Right atrium auricular region (tissue), 2 donors: ENCODE results near the gene SLIT3. TPM values are rescaled to one million over a fixed set of nuclear protein-coding genes. Genes with fewer than 3 reads are reported as not detected.

Source experiments
- DNase-seq: peaks from one replicate; pipeline ENCODE4 v3.0.0-alpha.2; 2019; ENCODE audit warnings: low spot score
- H3K27ac ChIP-seq, 2 donors: fragments of 200-600 bp; sonication (generic); 1 replicate in 1 of 2; 2 replicates in 1 of 2; pipeline ENCODE4 v1.5.1; 2016 to 2019
- H3K27me3 ChIP-seq, 2 donors: fragments of 200-600 bp; sonication (generic); one replicate each; pipeline versions ENCODE4 v1.5.1 to v1.6.0; 2017 to 2019
- H3K36me3 ChIP-seq: fragments of 200-600 bp; sonication (generic); one replicate; pipeline ENCODE4 v1.5.1; 2016
- H3K4me1 ChIP-seq, 2 donors: fragments of 200-600 bp; sonication (generic); one replicate each; pipeline versions ENCODE4 v1.5.1 to v1.6.0; 2017 to 2019
- H3K4me3 ChIP-seq, 2 donors: fragments of 200-600 bp; sonication (generic); 1 replicate in 1 of 2; 2 replicates in 1 of 2; pipeline ENCODE4 v1.5.1; 2017 to 2019; ENCODE audit warnings: mild to moderate bottlenecking in 1 of 2, moderate library complexity in 1 of 2
- H3K9me3 ChIP-seq, 2 donors: fragments of 200-600 bp; sonication (generic); one replicate each; pipeline ENCODE4 v1.5.1; 2019
- total RNA-seq, 2 donors: library from RNA; depleted of rRNA; stranded (reverse); fragments of >200 nt; gene quantifications; one replicate each; pipeline ENCODE4 v1.1.0, GENCODE V29; 2016
- TF ChIP-seq, protein P1 (sequence below), 2 donors: fragments of 200-600 bp; sonication (generic); IDR thresholded peaks; one replicate each; pipeline ENCODE4 v1.5.1; 2019; ENCODE audit warnings: antibody characterized with exemption in 2 of 2

The SLIT3 gene
- total RNA-seq, 2 donors from 2014 or later, result 66.1 to 85.8 TPM

DNA sequence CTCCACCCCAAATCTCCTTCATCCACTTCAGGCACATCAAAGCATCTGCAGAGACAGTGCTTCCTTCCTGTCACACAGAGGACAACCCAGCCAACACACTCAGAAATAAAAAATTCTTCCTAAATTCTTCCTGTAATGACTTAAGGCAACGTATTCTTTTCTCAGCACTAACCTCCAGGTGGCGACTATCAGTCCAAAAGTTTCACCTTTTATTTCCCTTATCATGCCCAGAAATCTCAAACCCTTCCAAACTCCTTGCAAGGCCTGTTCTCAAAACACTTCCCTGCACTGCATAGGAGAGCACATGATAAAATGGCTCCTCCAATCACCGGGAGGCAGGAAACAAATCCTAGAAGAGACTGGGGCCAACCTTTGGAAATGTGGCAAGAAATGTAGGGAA is 35.1 kb downstream of the SLIT3 start:
- Histone ChIP-seq H3K27me3 (no peaks in the 10 kb centered on the region), H3K27ac (no peak overlapping the region), H3K36me3 (no peaks in the 10 kb centered on the region), H3K4me3 (no peak overlapping the region), H3K9me3 (no peaks in the 10 kb centered on the region), H3K4me1 (no peaks in the 10 kb centered on the region)
- TF ChIP-seq, protein P1, sequence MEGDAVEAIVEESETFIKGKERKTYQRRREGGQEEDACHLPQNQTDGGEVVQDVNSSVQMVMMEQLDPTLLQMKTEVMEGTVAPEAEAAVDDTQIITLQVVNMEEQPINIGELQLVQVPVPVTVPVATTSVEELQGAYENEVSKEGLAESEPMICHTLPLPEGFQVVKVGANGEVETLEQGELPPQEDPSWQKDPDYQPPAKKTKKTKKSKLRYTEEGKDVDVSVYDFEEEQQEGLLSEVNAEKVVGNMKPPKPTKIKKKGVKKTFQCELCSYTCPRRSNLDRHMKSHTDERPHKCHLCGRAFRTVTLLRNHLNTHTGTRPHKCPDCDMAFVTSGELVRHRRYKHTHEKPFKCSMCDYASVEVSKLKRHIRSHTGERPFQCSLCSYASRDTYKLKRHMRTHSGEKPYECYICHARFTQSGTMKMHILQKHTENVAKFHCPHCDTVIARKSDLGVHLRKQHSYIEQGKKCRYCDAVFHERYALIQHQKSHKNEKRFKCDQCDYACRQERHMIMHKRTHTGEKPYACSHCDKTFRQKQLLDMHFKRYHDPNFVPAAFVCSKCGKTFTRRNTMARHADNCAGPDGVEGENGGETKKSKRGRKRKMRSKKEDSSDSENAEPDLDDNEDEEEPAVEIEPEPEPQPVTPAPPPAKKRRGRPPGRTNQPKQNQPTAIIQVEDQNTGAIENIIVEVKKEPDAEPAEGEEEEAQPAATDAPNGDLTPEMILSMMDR (IDR thresholded peaks at IDR 0.05), result no peak
- DNase-seq, result no peak

DNA sequence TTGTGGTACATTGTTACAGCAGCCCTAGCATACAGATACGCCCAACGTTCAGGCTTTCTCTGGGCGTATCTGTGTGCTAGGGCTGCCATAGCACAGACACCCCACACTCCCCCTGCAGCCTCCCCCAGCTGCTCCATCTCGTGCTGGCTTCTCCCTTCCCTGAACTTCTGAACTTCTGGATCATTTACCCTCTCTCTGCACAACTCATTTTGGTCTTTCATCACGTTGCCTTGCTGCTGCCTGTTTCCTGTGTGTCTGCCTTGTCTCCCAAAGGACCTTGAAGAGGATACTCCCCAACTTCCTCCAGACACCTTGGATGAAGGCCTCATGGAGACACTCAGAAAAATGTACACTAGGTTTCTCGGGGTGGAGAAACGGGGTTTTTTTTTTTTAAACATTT is 37.3 kb downstream of the SLIT3 start:
- H3K27me3 ChIP-seq, result no peaks in the 10 kb centered on the region
- H3K4me1 ChIP-seq, result no peaks in the 10 kb centered on the region
- DNase-seq, result no peak
- H3K9me3 ChIP-seq, result no peaks in the 10 kb centered on the region
- no peaks in the 10 kb centered on the region for H3K36me3 ChIP-seq
- no peak overlapping the region for H3K4me3 ChIP-seq
- TF ChIP-seq, protein P1 (IDR thresholded peaks at IDR 0.05), result no peak
- H3K27ac ChIP-seq, result no peak overlapping the region

DNA sequence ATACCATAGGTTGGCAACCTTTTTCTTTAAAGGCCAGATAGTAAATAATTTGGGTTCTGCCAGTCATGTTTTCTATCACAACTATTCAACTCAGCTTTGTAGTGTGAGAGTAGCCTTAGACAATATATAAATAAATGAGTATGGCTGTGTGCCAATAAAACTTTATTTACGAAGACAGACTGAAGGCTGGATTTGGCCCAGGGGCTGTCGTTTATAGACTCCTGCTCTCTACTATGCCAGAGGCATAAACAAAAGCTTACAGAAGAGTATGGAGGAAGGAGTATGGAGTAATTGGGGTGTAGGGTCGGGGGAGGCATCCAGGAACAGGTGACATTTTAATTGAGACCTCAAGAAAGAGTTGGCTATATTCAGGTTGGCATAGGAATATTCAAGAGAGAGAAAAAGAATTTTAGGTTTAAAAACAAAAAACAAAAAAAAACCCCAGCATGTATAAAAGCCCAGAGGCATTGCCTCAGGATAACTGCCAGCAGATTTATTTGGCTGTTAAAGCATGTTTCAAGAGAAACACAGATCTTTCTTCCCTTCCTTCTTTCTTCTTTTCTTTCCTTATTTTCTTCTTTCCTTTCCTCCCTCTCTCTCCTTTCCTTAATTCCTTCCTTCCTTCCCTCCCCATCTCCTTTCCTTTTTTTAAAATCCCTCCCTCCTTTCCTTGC is 39.9 kb downstream of the SLIT3 start:
- Histone ChIP-seq H3K9me3 (no peaks in the 10 kb centered on the region), H3K4me1 (no peaks in the 10 kb centered on the region), H3K27ac (no peak overlapping the region), H3K4me3 (no peak overlapping the region), H3K27me3 (no peaks in the 10 kb centered on the region), H3K36me3 (no peaks in the 10 kb centered on the region)
- TF ChIP-seq, protein P1 (IDR thresholded peaks at IDR 0.05), result no peak
- no peak for DNase-seq

DNA sequence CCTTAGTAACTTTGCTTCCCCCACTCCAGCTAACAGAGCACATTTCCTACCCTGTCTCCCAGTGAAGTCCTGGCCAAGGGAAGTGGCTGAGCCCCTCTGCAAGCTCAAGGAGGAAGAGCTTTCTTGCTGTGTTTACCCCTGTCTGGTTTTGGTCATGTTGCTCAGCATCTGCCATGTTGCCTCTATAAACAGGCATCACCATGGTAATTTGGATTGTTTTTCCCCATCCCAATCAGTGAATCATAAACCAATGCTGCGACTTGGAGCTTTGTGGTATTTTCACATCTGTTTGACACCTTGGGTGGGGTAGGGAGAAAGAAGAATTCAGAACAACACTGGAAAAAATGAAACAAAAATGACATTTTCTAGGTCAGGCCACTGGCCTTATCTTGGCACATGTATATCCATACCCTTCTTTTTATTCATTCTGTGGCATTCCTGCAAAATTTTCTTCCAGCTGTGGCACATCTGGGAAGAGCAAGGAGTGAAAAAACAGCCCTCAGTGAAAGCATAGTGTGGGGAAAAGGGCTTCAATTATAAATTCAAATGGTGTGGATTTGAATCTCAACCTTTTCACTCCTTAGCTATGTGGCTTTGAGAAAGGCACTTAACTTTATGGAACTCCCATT is 42.5 kb downstream of the SLIT3 start:
- H3K4me1 ChIP-seq, result no peaks in the 10 kb centered on the region
- TF ChIP-seq, protein P1 (IDR thresholded peaks at IDR 0.05), result no peak
- H3K36me3 ChIP-seq, result no peaks in the 10 kb centered on the region
- no peaks in the 10 kb centered on the region for H3K9me3 ChIP-seq
- no peak overlapping the region for H3K27ac ChIP-seq
- no peak overlapping the region for H3K4me3 ChIP-seq
- no peak for DNase-seq
- H3K27me3 ChIP-seq, result no peaks in the 10 kb centered on the region

DNA sequence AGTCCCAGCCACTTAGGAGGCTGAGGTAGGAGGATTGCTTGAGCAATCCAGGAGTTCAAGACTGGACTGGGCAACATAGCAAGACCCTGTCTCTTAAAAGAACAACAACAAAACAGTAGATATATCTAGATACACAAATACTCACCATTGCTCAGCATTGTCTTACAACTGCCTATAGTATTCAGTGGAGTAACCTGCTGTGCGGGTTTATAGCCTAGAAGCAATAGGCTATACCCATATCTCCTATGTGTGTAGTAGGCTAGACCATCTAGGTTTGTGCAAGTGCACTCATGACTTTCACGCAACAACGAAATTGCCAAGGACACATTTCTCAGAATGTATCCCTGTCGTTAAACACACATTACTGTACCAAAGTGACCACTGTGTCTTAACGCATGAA is 44.7 kb downstream of the SLIT3 start:
- no peaks in the 10 kb centered on the region for H3K4me1 ChIP-seq
- no peaks in the 10 kb centered on the region for H3K36me3 ChIP-seq
- H3K27ac ChIP-seq, result no peak overlapping the region
- no peaks in the 10 kb centered on the region for H3K9me3 ChIP-seq
- no peak for DNase-seq
- no peak overlapping the region for H3K4me3 ChIP-seq
- TF ChIP-seq, protein P1 (IDR thresholded peaks at IDR 0.05), result no peak
- no peaks in the 10 kb centered on the region for H3K27me3 ChIP-seq
